ENCODE data around the gene OR5K4. TPM values are rescaled to one million over a fixed set of nuclear protein-coding genes. Genes with fewer than 3 reads are reported as not detected.

OR5K4 gene
- total RNA-seq, 1 donor from 2014 or later = not detected

GRCh38 chr3:98341758-98342157 is 11.9 kb upstream of the OR5K4 start:
- Mint-ChIP-seq H3K4me3 (no peak overlapping the region), H3K9me3 (no peaks in the 10 kb centered on the region), H3K27ac (no peak overlapping the region), H3K27me3 (ENCODE audit: insufficient read depth) (peaks cover 54% of the 10 kb centered on the region), H3K4me1 (ENCODE audit: low read depth) (peaks cover 6% of the 10 kb centered on the region), H3K36me3 (ENCODE audit: low read depth) (no peaks in the 10 kb centered on the region)
- no peak for DNase-seq (ENCODE audit: low spot score)
- intact Hi-C loops (cut with micrococcal nuclease) = loop anchor here (5.0 kb wide), 1 partner anchor 251 kb away; the partner anchor contains the start of gene CPOX

DNA sequence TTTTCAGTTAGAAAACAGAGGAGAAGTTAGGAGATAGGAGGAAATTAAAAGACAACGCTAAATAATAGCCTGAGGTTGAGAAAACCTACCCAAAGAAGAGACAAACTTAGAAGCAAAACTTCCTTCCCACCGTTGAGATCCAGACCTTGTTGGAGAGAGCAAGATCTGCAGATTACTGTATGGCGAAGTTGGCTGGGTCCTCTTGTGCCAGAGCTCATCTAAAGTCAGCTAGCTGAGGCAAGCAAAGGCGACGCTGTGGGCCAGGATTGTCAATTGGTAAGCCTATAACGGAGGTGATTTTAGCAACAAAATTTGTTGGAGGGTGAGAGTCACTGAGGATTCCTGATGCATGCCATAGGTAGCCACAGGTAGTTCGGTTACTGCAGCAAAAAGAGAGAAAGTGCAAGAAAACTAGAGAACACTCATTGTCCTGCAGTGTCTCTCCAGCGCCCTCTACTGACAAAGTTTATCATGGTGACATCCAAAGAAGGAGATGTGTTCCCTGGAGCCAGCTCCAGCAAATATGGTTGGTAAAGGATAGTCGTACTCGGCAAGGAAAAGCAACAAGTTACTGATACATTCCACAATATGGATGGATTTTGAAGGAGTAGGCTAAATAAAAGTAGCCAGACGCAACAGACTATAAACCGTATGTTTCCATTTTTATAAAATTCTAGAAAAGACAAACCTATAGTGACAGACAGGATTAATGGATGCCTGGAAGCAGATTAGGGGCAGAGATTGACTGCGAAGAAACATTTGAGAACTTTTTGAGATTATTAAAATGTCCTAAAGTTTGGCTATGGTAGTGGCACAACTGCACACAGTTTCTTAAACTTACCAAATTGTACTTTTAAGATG is 9.8 kb upstream of the OR5K4 start:
- Mint-ChIP-seq H3K27ac (no peak overlapping the region), H3K4me1 (ENCODE audit: low read depth) (peaks cover 6% of the 10 kb centered on the region), H3K9me3 (no peaks in the 10 kb centered on the region), H3K36me3 (ENCODE audit: low read depth) (no peaks in the 10 kb centered on the region), H3K4me3 (no peak overlapping the region), H3K27me3 (ENCODE audit: insufficient read depth) (peaks cover 53% of the 10 kb centered on the region)
- DNase-seq (ENCODE audit: low spot score) = no peak
- intact Hi-C loops (cut with micrococcal nuclease) = loop anchor here (1.0 to 5.0 kb wide), 2 partner anchors 229 to 248 kb away; partner anchors contain the start of gene CPOX

GRCh38 chr3:98350082-98350481 is 3.6 kb upstream of the OR5K4 start:
- no peak for DNase-seq (ENCODE audit: low spot score)
- Mint-ChIP-seq H3K4me1 (ENCODE audit: low read depth) (no peaks in the 10 kb centered on the region), H3K27me3 (ENCODE audit: insufficient read depth) (peaks cover 51% of the 10 kb centered on the region), H3K36me3 (ENCODE audit: low read depth) (no peaks in the 10 kb centered on the region), H3K9me3 (no peaks in the 10 kb centered on the region), H3K27ac (no peak overlapping the region), H3K4me3 (no peak overlapping the region)
- intact Hi-C loops (cut with micrococcal nuclease) = no loop called here

GRCh38 chr3:98359250-98359649 is 5.6 kb downstream of the OR5K4 start:
- H3K36me3 Mint-ChIP-seq (ENCODE audit: low read depth) = peaks cover 7% of the 10 kb centered on the region

DNA sequence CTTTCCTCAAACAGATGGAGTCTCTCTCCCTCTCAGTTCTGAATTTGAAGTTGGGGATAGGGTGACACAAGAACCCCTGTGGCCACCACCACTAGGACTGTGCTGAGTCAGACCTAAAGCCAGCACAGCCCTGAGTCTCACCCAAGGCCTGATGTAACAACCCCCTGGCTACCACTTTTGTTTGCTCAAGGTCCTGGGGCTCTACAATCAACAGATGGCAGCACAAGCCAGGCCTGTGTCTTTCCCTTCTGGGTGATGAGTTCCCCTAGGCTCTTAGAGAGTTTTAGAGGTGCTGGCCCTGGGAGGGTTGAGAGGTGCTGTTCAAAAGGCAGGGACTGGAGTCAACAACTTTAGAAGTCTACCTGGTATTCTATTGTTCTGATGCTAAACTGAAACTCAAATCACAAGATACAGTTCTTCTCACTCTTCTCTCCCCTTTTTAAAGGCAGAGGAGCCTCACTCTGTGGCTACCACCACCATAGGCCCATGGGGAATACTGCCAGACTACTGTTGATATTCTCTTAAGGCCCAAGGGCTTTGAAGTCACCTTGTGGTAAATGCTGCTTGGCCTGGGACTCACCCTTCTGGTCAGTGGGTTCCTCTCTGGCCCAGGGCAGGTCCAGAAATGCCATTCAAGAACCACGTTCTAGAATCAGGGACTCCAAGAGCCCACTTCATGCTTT is 6.5 kb downstream of the OR5K4 start:
- Mint-ChIP-seq H3K36me3 (ENCODE audit: low read depth) (peaks cover 7% of the 10 kb centered on the region), H3K27me3 (ENCODE audit: insufficient read depth) (peaks cover 6% of the 10 kb centered on the region), H3K27ac (no peak overlapping the region), H3K4me3 (no peak overlapping the region), H3K9me3 (peaks cover 23% of the 10 kb centered on the region), H3K4me1 (ENCODE audit: low read depth) (peaks cover 7% of the 10 kb centered on the region)
- no peak for DNase-seq (ENCODE audit: low spot score)
- intact Hi-C loops (cut with micrococcal nuclease) = no loop called here

More at GRCh38 chr3:98359250-98359649, 5.6 kb downstream of the OR5K4 start:
- Mint-ChIP-seq H3K4me3 (no peak overlapping the region), H3K9me3 (peaks cover 20% of the 10 kb centered on the region), H3K4me1 (ENCODE audit: low read depth) (peaks cover 7% of the 10 kb centered on the region), H3K27ac (no peak overlapping the region), H3K27me3 (ENCODE audit: insufficient read depth) (peaks cover 11% of the 10 kb centered on the region)
- intact Hi-C loops (cut with micrococcal nuclease) = no loop called here
- no peak for DNase-seq (ENCODE audit: low spot score)

DNA sequence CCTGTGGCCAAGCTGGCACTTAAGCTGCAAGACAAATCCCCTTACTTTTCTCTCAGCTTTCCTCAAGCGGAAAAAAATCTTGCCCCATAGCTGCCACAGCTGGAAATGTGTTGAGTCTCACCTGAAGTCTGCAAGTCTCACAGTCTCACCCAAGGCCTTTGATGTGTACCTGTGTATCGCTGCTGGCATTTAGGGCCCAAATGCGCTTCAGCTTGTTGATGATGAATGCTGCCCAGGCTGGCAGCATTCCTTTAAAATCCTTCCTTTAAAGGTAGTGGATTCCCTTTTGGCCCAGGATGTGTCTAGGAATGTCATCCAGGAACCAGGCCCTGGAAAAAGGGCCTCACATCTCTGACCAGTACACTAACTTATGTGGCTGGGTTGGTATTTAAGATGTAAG is 7.0 kb downstream of the OR5K4 start:
- Mint-ChIP-seq H3K27me3 (ENCODE audit: insufficient read depth) (peaks cover 6% of the 10 kb centered on the region), H3K9me3 (peaks cover 28% of the 10 kb centered on the region), H3K36me3 (ENCODE audit: low read depth) (peaks cover 9% of the 10 kb centered on the region)

GRCh38 chr3:98361289-98361688 is 7.6 kb downstream of the OR5K4 start:
- no peak for DNase-seq (ENCODE audit: low spot score)
- Mint-ChIP-seq H3K4me1 (ENCODE audit: low read depth) (peaks cover 7% of the 10 kb centered on the region), H3K27me3 (ENCODE audit: insufficient read depth) (peaks cover 8% of the 10 kb centered on the region), H3K4me3 (no peak overlapping the region), H3K9me3 (peaks cover 29% of the 10 kb centered on the region), H3K36me3 (ENCODE audit: low read depth) (peaks cover 9% of the 10 kb centered on the region), H3K27ac (no peak overlapping the region)
- intact Hi-C loops (cut with micrococcal nuclease) = no loop called here

More for the DNA sequence above, 7.0 kb downstream of the OR5K4 start:
- intact Hi-C loops (cut with micrococcal nuclease) = no loop called here
- Mint-ChIP-seq H3K4me3 (no peak overlapping the region), H3K27ac (no peak overlapping the region), H3K4me1 (ENCODE audit: low read depth) (peaks cover 7% of the 10 kb centered on the region)
- no peak for DNase-seq (ENCODE audit: low spot score)

DNA sequence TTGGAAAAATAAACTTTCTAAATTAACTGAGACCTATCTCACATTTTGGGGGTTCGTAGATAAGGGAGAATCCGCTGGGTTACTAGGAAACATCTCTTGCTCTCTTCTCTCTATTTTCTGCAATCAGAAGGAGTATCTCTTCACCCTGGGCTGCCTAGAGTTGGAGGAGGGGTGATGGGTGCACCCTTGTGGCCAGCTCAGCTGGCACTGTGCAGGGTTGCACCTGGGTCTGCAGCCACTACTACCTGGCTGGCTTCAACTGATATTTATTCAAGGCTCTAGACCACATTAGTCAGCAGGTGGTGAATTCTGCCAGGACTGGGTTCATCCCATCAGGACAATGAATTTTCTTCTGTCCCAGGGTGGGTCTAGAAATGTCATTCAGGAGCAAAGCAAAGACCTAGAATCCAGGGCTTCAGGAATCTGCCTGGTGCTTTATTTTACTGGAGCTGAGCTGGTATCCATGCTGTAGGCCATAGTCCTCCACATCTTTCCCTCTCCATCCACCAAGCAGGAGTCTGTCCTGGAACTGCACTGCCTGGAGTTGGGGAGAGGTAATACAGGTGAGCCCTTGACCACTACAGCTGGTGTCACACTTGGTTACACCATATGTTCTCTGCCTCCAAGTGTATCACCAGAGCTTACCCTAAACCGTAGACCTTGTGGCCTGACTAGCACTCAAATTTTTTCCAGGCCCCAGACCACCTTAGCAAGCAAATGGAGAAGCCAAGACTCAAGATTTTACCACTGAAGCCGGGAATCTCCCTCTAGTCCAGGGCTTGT is 14.0 kb downstream of the OR5K4 start:
- Mint-ChIP-seq H3K4me3 (no peak overlapping the region), H3K27me3 (ENCODE audit: insufficient read depth) (peaks cover 17% of the 10 kb centered on the region), H3K4me1 (ENCODE audit: low read depth) (no peaks in the 10 kb centered on the region), H3K27ac (no peak overlapping the region), H3K36me3 (ENCODE audit: low read depth) (peaks cover 2% of the 10 kb centered on the region), H3K9me3 (peaks cover 9% of the 10 kb centered on the region)
- no peak for DNase-seq (ENCODE audit: low spot score)
- intact Hi-C loops (cut with micrococcal nuclease) = no loop called here

GRCh38 chr3:98371186-98371585 is 17.5 kb downstream of the OR5K4 start:
- H3K4me3 Mint-ChIP-seq = no peak overlapping the region
- no peak overlapping the region for H3K27ac Mint-ChIP-seq
- no peaks in the 10 kb centered on the region for H3K36me3 Mint-ChIP-seq (ENCODE audit: low read depth)
- H3K27me3 Mint-ChIP-seq (ENCODE audit: insufficient read depth) = peaks cover 25% of the 10 kb centered on the region
- no peaks in the 10 kb centered on the region for H3K9me3 Mint-ChIP-seq
- no peaks in the 10 kb centered on the region for H3K4me1 Mint-ChIP-seq (ENCODE audit: low read depth)
- intact Hi-C loops (cut with micrococcal nuclease) = no loop called here
- DNase-seq (ENCODE audit: low spot score) = no peak

- Mint-ChIP-seq H3K27me3 (ENCODE audit: insufficient read depth) (peaks cover 32% of the 10 kb centered on the region), H3K36me3 (ENCODE audit: low read depth) (no peaks in the 10 kb centered on the region), H3K4me3 (no peak overlapping the region), H3K27ac (no peak overlapping the region), H3K4me1 (ENCODE audit: low read depth) (no peaks in the 10 kb centered on the region), H3K9me3 (no peaks in the 10 kb centered on the region)
- DNase-seq (ENCODE audit: low spot score) = no peak
- intact Hi-C loops (cut with micrococcal nuclease) = no loop called here
These were observed 18.2 kb downstream of the OR5K4 start for GRCh38 chr3:98371853-98372252.

DNA sequence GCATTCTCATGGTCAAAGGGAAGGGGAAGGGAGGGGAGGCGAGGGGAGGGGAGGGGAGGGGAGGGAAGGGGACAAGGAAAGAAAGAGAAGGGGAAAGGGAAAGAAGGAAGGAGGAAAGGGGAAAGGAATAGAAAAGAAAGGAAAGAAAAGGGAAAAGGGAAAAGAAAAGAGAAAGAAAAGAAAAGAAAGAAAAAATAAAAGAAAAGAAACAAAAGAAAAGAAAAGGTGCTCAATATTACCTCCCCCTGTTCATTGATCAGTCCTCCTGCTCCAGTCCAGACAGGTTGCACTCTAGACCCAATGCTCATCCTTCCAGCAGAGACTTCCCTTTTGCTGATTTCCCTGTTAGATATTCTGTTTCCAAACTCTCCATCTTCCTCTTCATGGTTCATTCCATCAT is 18.8 kb downstream of the OR5K4 start:
- H3K9me3 Mint-ChIP-seq = no peaks in the 10 kb centered on the region
- intact Hi-C loops (cut with micrococcal nuclease) = no loop called here
- DNase-seq (ENCODE audit: low spot score) = no peak
- H3K27ac Mint-ChIP-seq = no peak overlapping the region
- no peaks in the 10 kb centered on the region for H3K36me3 Mint-ChIP-seq (ENCODE audit: low read depth)
- H3K4me3 Mint-ChIP-seq = no peak overlapping the region
- peaks cover 35% of the 10 kb centered on the region for H3K27me3 Mint-ChIP-seq (ENCODE audit: insufficient read depth)
- no peaks in the 10 kb centered on the region for H3K4me1 Mint-ChIP-seq (ENCODE audit: low read depth)

- H3K36me3 Mint-ChIP-seq (ENCODE audit: low read depth) = no peaks in the 10 kb centered on the region
- H3K9me3 Mint-ChIP-seq = peaks cover 8% of the 10 kb centered on the region
- H3K4me3 Mint-ChIP-seq = no peak overlapping the region
- H3K27me3 Mint-ChIP-seq (ENCODE audit: insufficient read depth) = peaks cover 33% of the 10 kb centered on the region
- H3K27ac Mint-ChIP-seq = no peak overlapping the region
- intact Hi-C loops (cut with micrococcal nuclease) = no loop called here
- DNase-seq (ENCODE audit: low spot score) = no peak
- H3K4me1 Mint-ChIP-seq (ENCODE audit: low read depth) = no peaks in the 10 kb centered on the region
These were observed 23.0 kb downstream of the OR5K4 start for GRCh38 chr3:98376631-98377030.
